ENCODE data around the gene SAMD3.
"Not testable (repeated sequence)": the region's sequence is repeated elsewhere in the genome, so short reads cannot be mapped to it uniquely, and the experiment has no call there.

Gene SAMD3

DNA sequence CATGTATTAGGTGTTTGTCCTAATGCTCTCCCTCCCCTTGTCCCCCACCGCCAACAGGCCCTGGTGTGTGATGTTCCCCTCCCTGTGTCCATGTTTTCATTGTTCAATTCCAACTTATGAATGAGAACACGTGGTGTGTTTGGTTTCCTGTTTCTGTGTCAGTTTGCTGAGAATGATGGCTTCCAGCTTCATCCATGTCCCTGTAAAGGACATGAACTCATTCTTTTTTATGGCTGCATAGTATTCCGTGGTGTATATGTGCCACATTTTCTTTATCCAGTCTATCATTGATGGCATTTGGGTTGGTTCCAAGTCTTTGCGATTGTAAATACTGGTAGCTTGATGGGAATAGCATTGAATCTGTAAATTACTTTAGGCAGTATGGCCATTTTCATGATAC is 52.6 kb downstream of the SAMD3 start:
- DNase-seq, result not testable (repeated sequence)

DNA sequence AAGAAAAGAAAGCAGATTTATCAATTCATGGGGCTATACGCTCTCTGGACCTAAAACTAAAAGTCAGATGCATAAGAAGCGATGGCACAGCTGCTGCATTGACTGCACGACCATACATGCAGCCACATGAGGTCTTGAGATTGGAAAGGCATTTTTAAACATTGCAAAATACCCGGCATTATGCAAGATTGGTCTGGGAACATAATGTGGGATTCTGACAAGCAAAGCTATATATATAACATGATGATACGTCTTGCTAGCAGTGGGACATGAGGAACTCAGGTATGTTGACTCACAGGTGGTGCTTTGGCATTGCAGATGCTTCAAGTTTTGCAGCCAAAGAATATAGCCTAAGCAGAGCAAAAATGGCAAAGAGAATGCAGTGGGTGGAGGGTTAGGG is 55.1 kb downstream of the SAMD3 start:
- DNase-seq, result no peak

GRCh38 chr6:130164251-130164650 is 58.5 kb downstream of the SAMD3 start:
- DNase-seq, result no peak

DNA sequence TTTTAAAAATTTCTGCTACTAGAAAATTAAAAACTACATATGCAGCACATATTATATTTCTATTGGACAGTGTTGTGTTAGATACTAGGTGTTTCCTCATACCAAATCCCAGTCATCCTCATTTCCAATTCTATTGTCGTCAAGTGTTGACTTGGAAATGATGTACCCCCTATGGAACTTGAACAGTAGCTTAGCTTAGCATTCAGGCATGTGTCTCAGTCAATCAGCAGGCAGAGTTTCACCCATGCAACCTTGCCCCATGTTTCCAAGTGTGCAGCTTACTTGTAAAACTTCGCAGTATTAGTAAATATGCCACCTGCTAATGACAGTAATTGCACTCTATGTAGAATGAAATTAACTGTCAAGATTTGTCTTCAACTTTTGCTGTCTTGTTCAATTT is 59.5 kb downstream of the SAMD3 start:
- no peak for DNase-seq

- DNase-seq, result no peak
Observed at GRCh38 chr6:130162421-130162820, 60.3 kb downstream of the SAMD3 start.

- no peak for DNase-seq
Observed at GRCh38 chr6:130161683-130162404, 60.9 kb downstream of the SAMD3 start.

DNA sequence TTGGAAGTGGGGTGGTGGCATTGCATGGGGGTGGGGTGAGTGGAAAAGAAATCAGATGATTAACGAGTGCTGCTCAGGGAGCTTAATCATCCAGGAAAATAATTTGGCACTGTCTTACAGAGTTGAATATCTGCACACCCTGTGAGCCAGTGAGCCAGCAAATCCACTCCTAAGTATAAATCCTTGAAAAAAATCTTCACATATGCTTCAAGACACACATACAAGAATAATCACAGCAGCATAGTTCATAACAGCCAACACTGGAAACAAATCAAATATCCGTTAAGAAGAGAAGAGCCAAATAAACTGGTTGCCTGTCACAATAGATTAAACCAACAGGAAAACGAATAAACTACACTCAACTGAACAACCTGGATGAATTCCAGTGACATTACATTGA is 62.8 kb downstream of the SAMD3 start:
- no peak for DNase-seq

DNA sequence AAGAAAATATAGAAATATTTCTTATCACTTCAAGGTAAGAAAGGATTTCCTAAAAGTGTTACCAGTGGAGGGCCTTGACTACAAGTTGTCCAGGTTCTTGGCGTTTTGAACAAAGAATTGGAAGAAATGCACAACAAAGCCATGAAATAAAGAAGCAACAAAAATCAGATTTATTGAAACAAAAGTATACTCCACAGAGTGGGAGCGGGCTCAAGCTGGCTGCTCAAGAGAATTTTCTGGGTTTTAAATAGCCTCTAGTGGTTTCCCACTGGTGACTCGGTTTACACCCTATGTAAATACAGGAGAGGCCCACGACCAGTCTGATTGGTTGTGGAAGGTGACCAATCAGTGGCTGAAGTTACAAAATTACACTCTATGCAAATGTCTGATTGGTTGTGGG is 64.2 kb downstream of the SAMD3 start:
- DNase-seq, result no peak

GRCh38 chr6:130158056-130158455 is 64.7 kb downstream of the SAMD3 start:
- no peak for DNase-seq

GRCh38 chr6:130156908-130157307 is 65.8 kb downstream of the SAMD3 start:
- DNase-seq, result no peak

DNA sequence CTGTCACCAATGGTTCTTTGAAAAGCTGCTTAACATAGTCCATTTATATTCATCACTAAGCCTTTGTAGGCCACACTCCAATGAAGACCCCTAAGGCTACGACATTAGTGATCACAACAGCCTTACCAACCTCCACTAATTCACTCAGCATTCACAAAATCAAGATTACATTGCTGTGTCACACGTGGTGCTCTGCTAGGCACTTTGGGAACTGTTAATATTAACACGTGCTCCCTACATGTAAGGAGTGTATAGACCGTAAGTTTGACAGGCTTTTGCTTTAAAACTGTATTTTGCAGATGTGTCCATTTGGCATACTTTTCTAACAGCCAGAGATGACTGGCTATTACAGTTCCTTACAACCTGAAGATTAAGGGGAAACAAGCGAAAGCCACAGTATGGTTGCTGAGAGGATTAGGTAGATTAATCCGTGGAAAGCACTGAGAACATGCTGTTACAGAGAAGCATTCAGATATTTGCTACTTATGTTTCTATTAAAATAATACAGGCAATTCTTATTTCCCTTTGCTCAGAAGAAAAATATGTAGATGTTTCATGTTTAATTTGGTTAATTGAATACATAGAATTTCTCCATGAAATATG is 69.7 kb downstream of the SAMD3 start:
- no peak for DNase-seq

DNA sequence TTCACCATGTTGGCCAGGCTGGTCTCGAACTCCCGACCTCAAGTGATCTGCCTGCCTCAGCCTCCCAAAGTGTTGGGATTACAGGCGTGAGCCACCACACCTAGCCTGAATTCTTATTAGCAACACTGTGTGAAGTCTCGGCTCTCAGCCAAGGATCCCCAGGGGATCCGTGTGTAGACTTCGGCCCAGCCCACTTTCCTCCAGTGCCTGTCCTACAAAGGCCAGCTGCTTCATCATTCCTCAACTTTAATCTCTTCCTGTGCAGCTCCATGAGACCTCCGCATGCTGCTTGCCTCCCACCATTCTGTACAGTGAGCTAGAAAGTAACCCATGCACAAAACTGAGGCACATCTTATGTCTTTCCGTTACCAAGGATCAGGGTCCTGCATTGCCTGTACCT is 71.8 kb downstream of the SAMD3 start:
- DNase-seq, result no peak

- DNase-seq, result not testable (repeated sequence)
Observed at GRCh38 chr6:130149016-130149415, 73.7 kb downstream of the SAMD3 start.

- no peak for DNase-seq
Observed at GRCh38 chr6:130148181-130148580, 74.6 kb downstream of the SAMD3 start.

DNA sequence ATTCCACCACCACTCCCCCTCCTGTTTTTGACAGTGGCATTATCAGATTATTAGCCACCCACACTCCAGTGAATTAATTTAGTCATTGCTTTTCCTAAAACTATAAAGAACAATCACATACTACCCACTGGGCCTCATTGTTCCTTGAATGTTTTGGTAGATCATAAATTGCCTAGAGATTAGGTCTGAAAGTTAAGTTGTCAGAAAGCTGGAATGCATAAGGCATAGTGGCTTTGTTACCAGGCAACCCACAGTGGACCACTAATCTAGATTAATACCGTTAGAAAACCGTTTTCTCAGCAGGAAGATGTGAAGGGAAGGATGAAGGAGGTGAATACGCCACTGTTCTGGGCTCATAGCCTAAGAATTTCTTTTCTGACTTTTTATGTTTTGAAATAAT is 75.6 kb downstream of the SAMD3 start:
- DNase-seq, result no peak

DNA sequence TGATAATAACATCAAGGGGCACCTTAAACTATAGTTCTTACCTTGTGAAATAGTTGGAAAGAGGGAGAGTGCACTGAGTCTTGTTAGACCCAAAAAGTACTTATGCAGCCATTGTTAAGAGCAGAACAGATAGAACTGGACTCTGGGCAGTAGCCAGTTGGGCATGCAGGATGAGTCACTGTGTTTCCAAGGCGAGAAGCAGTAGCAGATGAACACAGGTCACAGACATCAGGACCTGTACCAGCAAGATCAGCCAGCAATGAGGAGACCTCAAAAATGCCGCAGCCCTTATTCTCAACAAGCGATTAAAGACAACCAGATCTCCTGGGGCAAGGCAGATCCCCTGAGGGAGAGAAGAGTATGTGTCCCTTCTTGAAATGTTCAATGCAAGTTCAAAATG is 79.0 kb downstream of the SAMD3 start:
- DNase-seq, result no peak

DNA sequence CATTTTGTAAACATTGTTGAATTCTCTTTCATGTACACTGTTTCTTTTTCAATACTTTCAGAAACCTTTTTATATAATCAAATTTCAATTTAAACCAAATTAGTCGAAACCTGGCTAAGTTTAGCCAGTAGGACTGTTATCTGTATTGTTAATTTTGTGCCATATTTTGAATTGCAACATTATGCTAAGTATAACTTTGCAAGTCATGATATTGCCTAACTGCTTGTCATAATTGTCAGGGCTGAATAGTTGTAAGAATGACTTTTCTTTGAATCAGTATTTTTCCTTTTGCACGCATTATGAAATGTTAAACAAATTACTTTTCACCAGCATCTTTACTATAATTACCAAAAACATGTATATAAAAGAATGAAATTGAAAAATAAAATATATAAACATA is 82.7 kb downstream of the SAMD3 start:
- no peak for DNase-seq

DNA sequence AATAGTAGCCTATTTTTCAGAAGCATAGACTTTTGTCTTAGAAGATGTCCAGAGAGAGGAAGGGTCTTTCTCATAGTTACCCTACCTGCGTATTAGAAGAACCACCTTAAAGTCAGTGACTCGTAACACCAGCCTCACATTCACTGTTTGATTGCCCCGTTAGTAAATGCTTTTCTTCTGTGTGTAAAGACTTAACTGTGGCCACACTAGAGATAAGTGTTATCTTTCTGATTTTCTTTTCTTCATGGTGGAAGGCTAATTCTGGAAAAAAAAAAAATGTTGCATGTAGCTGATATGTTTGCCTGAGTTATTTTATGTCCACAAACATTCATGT is 83.9 kb downstream of the SAMD3 start:
- DNase-seq, result no peak

DNA sequence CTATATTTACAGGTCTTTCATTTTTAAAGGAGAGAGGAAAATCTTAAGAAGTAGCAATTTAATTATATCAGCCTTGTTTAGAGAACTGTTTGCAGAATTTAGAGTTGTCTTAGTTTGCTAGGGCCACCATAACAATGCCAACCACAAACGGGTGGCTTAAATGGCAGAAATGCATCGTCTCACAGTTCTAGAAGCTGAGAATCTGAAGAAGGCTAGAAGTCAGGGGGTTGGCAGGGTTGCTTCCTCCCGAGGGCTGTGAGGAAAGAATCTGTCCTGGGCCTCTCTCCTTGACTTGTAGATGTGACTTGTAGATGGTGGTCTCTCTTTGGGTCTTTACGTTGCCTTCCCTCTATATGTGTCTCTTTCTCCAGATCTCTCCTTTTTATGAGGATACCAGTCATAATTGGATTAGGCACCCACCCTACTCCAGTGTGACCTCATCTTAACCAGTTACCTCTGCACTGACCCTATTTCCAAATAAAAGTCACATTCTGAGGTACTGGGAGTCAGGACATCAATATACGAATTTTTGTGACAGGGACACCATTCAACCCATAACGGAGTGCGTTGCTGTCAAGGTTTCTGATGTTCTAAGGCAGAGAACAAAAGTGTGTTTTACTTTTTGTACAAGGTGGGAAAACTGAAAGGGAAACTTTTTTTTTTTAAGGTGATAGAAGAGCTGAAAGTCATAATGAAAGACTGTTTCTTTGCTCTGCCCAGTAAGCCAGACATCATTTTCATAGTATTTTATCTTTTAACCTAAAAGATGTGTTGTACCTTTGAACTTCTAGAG is 84.4 kb downstream of the SAMD3 start:
- no peak for DNase-seq

- DNase-seq, result no peak
Observed at GRCh38 chr6:130136798-130137197, 86.0 kb downstream of the SAMD3 start.

GRCh38 chr6:130134582-130134981 is 88.2 kb downstream of the SAMD3 start:
- DNase-seq, result no peak

DNA sequence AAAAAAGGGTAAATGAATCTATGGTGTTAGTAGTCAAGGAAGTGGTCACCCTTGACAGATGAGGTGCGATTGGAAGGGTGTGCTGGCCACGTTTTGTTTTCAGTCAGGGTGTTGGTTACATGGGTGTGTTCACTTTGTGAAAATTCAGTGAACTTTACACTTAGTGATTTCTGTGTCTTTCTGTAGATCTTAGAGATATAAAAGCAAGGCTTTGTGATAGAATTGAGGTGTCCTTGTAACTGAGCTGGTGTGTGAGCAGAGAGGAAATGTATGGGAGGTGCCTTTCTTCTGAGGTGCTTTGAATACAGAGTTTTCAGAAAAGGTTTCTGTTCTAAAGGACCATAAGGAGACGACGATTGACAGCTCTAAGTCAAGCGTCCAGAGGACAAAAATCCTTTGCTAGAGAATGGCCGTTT is 90.5 kb downstream of the SAMD3 start:
- no peak for DNase-seq

DNA sequence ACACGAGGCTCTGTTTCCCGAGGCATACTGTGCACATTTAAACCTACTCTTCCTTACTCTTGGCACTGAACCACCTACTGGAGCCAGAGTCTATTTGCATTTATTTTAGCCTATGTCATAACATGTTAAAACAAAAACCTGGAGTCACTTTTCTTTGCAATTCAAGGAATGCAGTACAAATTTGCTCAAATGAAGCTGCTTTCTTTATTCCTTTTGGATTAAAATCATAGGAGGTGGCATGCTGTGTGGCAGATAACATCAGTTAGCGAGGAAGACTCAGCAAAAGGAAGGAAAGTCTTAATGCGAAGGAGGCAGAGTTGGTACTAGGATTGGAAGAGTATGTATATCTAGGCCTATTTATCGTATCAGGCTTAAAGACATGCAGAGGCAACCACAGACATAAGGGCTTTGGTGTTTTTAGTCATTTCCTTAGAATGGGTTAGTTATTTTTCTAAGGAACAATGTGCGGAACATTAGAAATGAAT is 92.9 kb downstream of the SAMD3 start:
- no peak for DNase-seq

GRCh38 chr6:130128326-130128725 is 94.4 kb downstream of the SAMD3 start:
- DNase-seq, result no peak
